H9 (cell line): ENCODE data around the gene RPL21. TPM values are rescaled to one million over a fixed set of nuclear protein-coding genes. Genes with fewer than 3 reads are reported as not detected.

Source experiments
- DNase-seq: peaks from one replicate; pipeline ENCODE4 v3.0.0-alpha.2; 2017
- H2AFZ ChIP-seq: one replicate; pipeline ENCODE4 v1.6.1; 2013; ENCODE audit warnings: mild to moderate bottlenecking, low read length, control low read depth, moderate library complexity
- H2AK5ac ChIP-seq: 2 replicates; pipeline ENCODE4 v1.6.1; 2013; ENCODE audit warnings: low read length, control low read depth, mixed read lengths; ENCODE audit not compliant: insufficient read length
- H2BK120ac ChIP-seq: one replicate; pipeline ENCODE4 v1.6.1; 2013; ENCODE audit warnings: low read depth, mild to moderate bottlenecking, low read length, control low read depth, inconsistent platforms; ENCODE audit not compliant: poor library complexity, severe bottlenecking
- H2BK12ac ChIP-seq: 2 replicates; pipeline ENCODE4 v1.6.1; 2013; ENCODE audit warnings: low read length, control low read depth, mixed read lengths, low read depth; ENCODE audit not compliant: insufficient read length
- H2BK15ac ChIP-seq: 2 replicates; pipeline ENCODE4 v1.6.1; 2013; ENCODE audit warnings: low read depth, low read length, control low read depth
- H2BK20ac ChIP-seq: one replicate; pipeline ENCODE4 v1.6.1; 2013; ENCODE audit warnings: low read depth, mild to moderate bottlenecking, low read length, control low read depth, inconsistent platforms; ENCODE audit not compliant: poor library complexity, severe bottlenecking
- H2BK5ac ChIP-seq: 2 replicates; pipeline ENCODE4 v1.6.1; 2013; ENCODE audit warnings: low read length, control low read depth, mixed read lengths; ENCODE audit not compliant: insufficient read length
- H3K14ac ChIP-seq: 2 replicates; pipeline ENCODE4 v1.6.1; 2013; ENCODE audit warnings: low read length, control low read depth; ENCODE audit not compliant: insufficient read depth
- H3K18ac ChIP-seq: 2 replicates; pipeline ENCODE4 v1.6.1; 2013; ENCODE audit warnings: low read depth, mild to moderate bottlenecking, mixed read lengths, low read length, control low read depth; ENCODE audit not compliant: insufficient read length
- H3K23ac ChIP-seq: 2 replicates; pipeline ENCODE4 v1.6.1; 2013; ENCODE audit warnings: low read length, control low read depth, mixed read lengths, low read depth; ENCODE audit not compliant: insufficient read length
- H3K23me2 ChIP-seq: 2 replicates; pipeline ENCODE4 v1.6.1; 2013; ENCODE audit warnings: low read depth, mild to moderate bottlenecking, mixed read lengths, low read length, control low read depth; ENCODE audit not compliant: insufficient read length, poor library complexity, severe bottlenecking
- H3K27ac ChIP-seq: 2 replicates; pipeline ENCODE4 v1.5.1; 2013; ENCODE audit warnings: low read length, control low read depth, mixed read lengths, low read depth; ENCODE audit not compliant: insufficient read length
- H3K27me3 ChIP-seq: 2 replicates; pipeline ENCODE4 v1.6.1; 2013; ENCODE audit warnings: low read length, control low read depth, inconsistent platforms; ENCODE audit not compliant: insufficient read depth
- H3K4ac ChIP-seq: 2 replicates; pipeline ENCODE4 v1.6.1; 2013; ENCODE audit warnings: low read depth, mild to moderate bottlenecking, control low read depth, inconsistent platforms, low read length, moderate library complexity
- H3K4me1 ChIP-seq: 2 replicates; pipeline ENCODE4 v1.6.1; 2013; ENCODE audit warnings: low read length, control low read depth, inconsistent platforms; ENCODE audit not compliant: insufficient read depth
- H3K4me2 ChIP-seq: 2 replicates; pipeline ENCODE4 v1.6.1; 2013; ENCODE audit warnings: low read length, control low read depth, mixed read lengths; ENCODE audit not compliant: insufficient read length, insufficient read depth
- H3K56ac ChIP-seq: 2 replicates; pipeline ENCODE4 v1.6.1; 2013; ENCODE audit warnings: low read depth, mild to moderate bottlenecking, mixed read lengths, low read length, control low read depth; ENCODE audit not compliant: insufficient read length
- H3K79me1 ChIP-seq: 2 replicates; pipeline ENCODE4 v1.6.1; 2013; ENCODE audit warnings: low read depth, mild to moderate bottlenecking, moderate library complexity, low read length, control low read depth, inconsistent platforms; ENCODE audit not compliant: insufficient read depth, poor library complexity, severe bottlenecking
- H3K79me2 ChIP-seq: 2 replicates; pipeline ENCODE4 v1.6.1; 2013; ENCODE audit warnings: low read length, control low read depth, inconsistent platforms; ENCODE audit not compliant: insufficient read depth
- H3K9ac ChIP-seq: 2 replicates; pipeline ENCODE4 v1.6.1; 2013; ENCODE audit warnings: low read length, control low read depth, mixed read lengths; ENCODE audit not compliant: insufficient read length; ENCODE audit errors: extremely low read depth
- H3K9me3 ChIP-seq: one replicate; pipeline ENCODE4 v1.6.1; 2013; ENCODE audit warnings: low read depth, low read length, inconsistent platforms; ENCODE audit not compliant: control insufficient read depth
- H3T11ph ChIP-seq: one replicate; pipeline ENCODE4 v1.6.1; 2013; ENCODE audit warnings: mild to moderate bottlenecking, low read length, control low read depth, inconsistent platforms
- H4K20me1 ChIP-seq: one replicate; pipeline ENCODE4 v1.6.1; 2013; ENCODE audit not compliant: control insufficient read depth, insufficient read length, insufficient read depth
- H4K5ac ChIP-seq: 2 replicates; pipeline ENCODE4 v1.6.1; 2013; ENCODE audit warnings: low read depth, mild to moderate bottlenecking, mixed read lengths, low read length, control low read depth; ENCODE audit not compliant: insufficient read length
- H4K8ac ChIP-seq: replicated peaks from 2 replicates; pipeline ENCODE4 v1.6.1; 2013; ENCODE audit warnings: low read length, control low read depth, mixed read lengths, low read depth; ENCODE audit not compliant: insufficient read length
- H4K91ac ChIP-seq: 2 replicates; pipeline ENCODE4 v1.6.1; 2013; ENCODE audit warnings: low read depth, mild to moderate bottlenecking, moderate library complexity, mixed read lengths, low read length, control low read depth; ENCODE audit not compliant: insufficient read length
- H3K27ac Mint-ChIP-seq, 3 experiments: 2 replicates in 2 of 3; 3 replicates in 1 of 3; pipeline ENCODE4 v1.8.0; 2020 to 2021; ENCODE audit warnings: mixed read lengths in 3 of 3, mild to moderate bottlenecking in 1 of 3, moderate library complexity in 1 of 3
- H3K27me3 Mint-ChIP-seq: 2 replicates; pipeline ENCODE4 v1.8.0; 2021; ENCODE audit warnings: low read depth, mild to moderate bottlenecking, moderate library complexity, mixed read lengths
- H3K36me3 Mint-ChIP-seq, 3 experiments: 2 replicates in 2 of 3; 3 replicates in 1 of 3; pipeline ENCODE4 v1.8.0; 2020 to 2021; ENCODE audit warnings: low read depth in 3 of 3, mixed read lengths in 3 of 3; ENCODE audit not compliant: insufficient read depth in 1 of 3
- H3K4me1 Mint-ChIP-seq, 2 experiments: 2 replicates each; pipeline ENCODE4 v1.8.0; 2020; ENCODE audit warnings: mixed read lengths in 2 of 2
- H3K4me3 Mint-ChIP-seq, 2 experiments: 2 replicates in 1 of 2; 3 replicates in 1 of 2; pipeline ENCODE4 v1.8.0; 2020 to 2021; ENCODE audit warnings: mild to moderate bottlenecking in 2 of 2, mixed read lengths in 2 of 2, moderate library complexity in 1 of 2
- H3K9me3 Mint-ChIP-seq, 2 experiments: 2 replicates in 1 of 2; 3 replicates in 1 of 2; pipeline ENCODE4 v1.8.0; 2020; ENCODE audit warnings: mild to moderate bottlenecking in 2 of 2, mixed read lengths in 2 of 2, moderate library complexity in 1 of 2
- WGBS: extraction: QIAGEN DNeasy Blood & Tissue Kit; methylation state at CpG from one replicate; pipeline ENCODE4 v1.1.7; 2013; ENCODE audit warnings: missing lambda C conversion rate, low lambda C conversion rate, mixed read lengths; ENCODE audit not compliant: insufficient read length; ENCODE audit errors: extremely low coverage; 5-methylcytosine and 5-hydroxymethylcytosine counted together
- total RNA-seq: library from RNA; stranded (reverse); gene quantifications from 2 replicates; pipeline ENCODE4 v1.2.1, GENCODE V29; 2021
- TF ChIP-seq, protein P1 (sequence below): fragments of 200-600 bp; sonication (generic); conservative IDR thresholded peaks from 3 replicates; pipeline ENCODE4 v1.8.0; 2021; ENCODE audit warnings: antibody characterized with exemption, mild to moderate bottlenecking

RPL21 gene
- total RNA-seq, 1 experiment from 2014 or later, result 1,099 TPM

GRCh38 chr13:27233964-27234363 lies 17.4 kb upstream of the RPL21 start:
- no peak overlapping the region for H2BK15ac ChIP-seq
- H3K79me2 ChIP-seq, result no peaks in the 10 kb centered on the region
- no peak overlapping the region for H3K4me3 Mint-ChIP-seq
- no peak overlapping the region for H2AFZ ChIP-seq
- no peak overlapping the region for H3K56ac ChIP-seq
- H3K9ac ChIP-seq, result no peak overlapping the region
- H3K27ac ChIP-seq, result no peak overlapping the region
- H3K9me3 ChIP-seq, result no peaks in the 10 kb centered on the region
- no peak overlapping the region for H3T11ph ChIP-seq
- no peaks in the 10 kb centered on the region for H3K4me1 ChIP-seq
- H2BK120ac ChIP-seq, result no peak overlapping the region
- TF ChIP-seq, protein P1, sequence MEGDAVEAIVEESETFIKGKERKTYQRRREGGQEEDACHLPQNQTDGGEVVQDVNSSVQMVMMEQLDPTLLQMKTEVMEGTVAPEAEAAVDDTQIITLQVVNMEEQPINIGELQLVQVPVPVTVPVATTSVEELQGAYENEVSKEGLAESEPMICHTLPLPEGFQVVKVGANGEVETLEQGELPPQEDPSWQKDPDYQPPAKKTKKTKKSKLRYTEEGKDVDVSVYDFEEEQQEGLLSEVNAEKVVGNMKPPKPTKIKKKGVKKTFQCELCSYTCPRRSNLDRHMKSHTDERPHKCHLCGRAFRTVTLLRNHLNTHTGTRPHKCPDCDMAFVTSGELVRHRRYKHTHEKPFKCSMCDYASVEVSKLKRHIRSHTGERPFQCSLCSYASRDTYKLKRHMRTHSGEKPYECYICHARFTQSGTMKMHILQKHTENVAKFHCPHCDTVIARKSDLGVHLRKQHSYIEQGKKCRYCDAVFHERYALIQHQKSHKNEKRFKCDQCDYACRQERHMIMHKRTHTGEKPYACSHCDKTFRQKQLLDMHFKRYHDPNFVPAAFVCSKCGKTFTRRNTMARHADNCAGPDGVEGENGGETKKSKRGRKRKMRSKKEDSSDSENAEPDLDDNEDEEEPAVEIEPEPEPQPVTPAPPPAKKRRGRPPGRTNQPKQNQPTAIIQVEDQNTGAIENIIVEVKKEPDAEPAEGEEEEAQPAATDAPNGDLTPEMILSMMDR, result no peak
- no peak overlapping the region for H4K8ac ChIP-seq
- no CpG with 5 or more reads among the region's 5 CpGs for WGBS
- no peak overlapping the region for H3K4me2 ChIP-seq
- no peak overlapping the region for H4K5ac ChIP-seq
- no peak overlapping the region for H3K23ac ChIP-seq
- no peak overlapping the region for H2BK20ac ChIP-seq
- H3K27me3 ChIP-seq, result no peaks in the 10 kb centered on the region
- H2AK5ac ChIP-seq, result no peak overlapping the region
- H3K36me3 Mint-ChIP-seq, result no peaks in the 10 kb centered on the region
- H3K9me3 Mint-ChIP-seq, result peaks cover 0 to 4% of the 10 kb centered on the region in 2 experiments; a peak in 3 of 5 replicates
- no peak overlapping the region for H3K27ac Mint-ChIP-seq
- H3K79me1 ChIP-seq, result no peaks in the 10 kb centered on the region
- no peak overlapping the region for H3K18ac ChIP-seq
- H3K4me1 Mint-ChIP-seq, result no peaks in the 10 kb centered on the region
- no peak overlapping the region for H2BK12ac ChIP-seq
- DNase-seq, result no peak
- H2BK5ac ChIP-seq, result no peak overlapping the region
- no peak overlapping the region for H3K14ac ChIP-seq
- H3K23me2 ChIP-seq, result no peaks in the 10 kb centered on the region
- H4K20me1 ChIP-seq, result no peaks in the 10 kb centered on the region
- H4K91ac ChIP-seq, result no peak overlapping the region
- no peaks in the 10 kb centered on the region for H3K27me3 Mint-ChIP-seq
- H3K4ac ChIP-seq, result no peak overlapping the region
